Nephron progenitor cell (in vitro differentiated cells): ENCODE measurements around the gene NSUN4.

ENCODE experiments used
- DNase-seq: peaks from one replicate; pipeline ENCODE4 v3.0.0; 2021
- H3K27ac Mint-ChIP-seq: 2 replicates; pipeline ENCODE4 v1.8.0; 2021; ENCODE audit warnings: mild to moderate bottlenecking, moderate library complexity, mixed read lengths
- H3K27me3 Mint-ChIP-seq: 2 replicates; pipeline ENCODE4 v1.8.0; 2021; ENCODE audit warnings: mild to moderate bottlenecking, low read depth, mixed read lengths; ENCODE audit not compliant: poor library complexity
- H3K36me3 Mint-ChIP-seq: 2 replicates; pipeline ENCODE4 v1.8.0; 2021; ENCODE audit warnings: low read depth, mixed read lengths
- H3K4me1 Mint-ChIP-seq: 2 replicates; pipeline ENCODE4 v1.8.0; 2021; ENCODE audit warnings: mixed read lengths
- H3K4me3 Mint-ChIP-seq: 2 replicates; pipeline ENCODE4 v1.8.0; 2021; ENCODE audit warnings: mild to moderate bottlenecking, moderate library complexity, mixed read lengths
- H3K9me3 Mint-ChIP-seq: 2 replicates; pipeline ENCODE4 v1.8.0; 2021; ENCODE audit warnings: mild to moderate bottlenecking, moderate library complexity, mixed read lengths
- CTCF ChIP-seq: fragments of 200-600 bp; sonication (generic); IDR thresholded peaks from 2 replicates; pipeline ENCODE4 v1.5.0; 2021; ENCODE audit warnings: antibody characterized with exemption

NSUN4 gene

GRCh38 chr1:46407636-46408035 lies 67.0 kb downstream of the NSUN4 start:
- TF ChIP-seq CTCF, result no peak
- no peak overlapping the region for H3K27ac Mint-ChIP-seq
- no peaks in the 10 kb centered on the region for H3K9me3 Mint-ChIP-seq
- H3K4me1 Mint-ChIP-seq, result peaks cover 30% of the 10 kb centered on the region
- H3K4me3 Mint-ChIP-seq, result peak overlapping the region; percentile 48
- no peaks in the 10 kb centered on the region for H3K36me3 Mint-ChIP-seq
- no peak for DNase-seq
- peaks cover 13% of the 10 kb centered on the region for H3K27me3 Mint-ChIP-seq

- peaks cover 36% of the 10 kb centered on the region for H3K4me1 Mint-ChIP-seq
- H3K27ac Mint-ChIP-seq, result peak overlapping the region; percentile 39
- peaks cover 12% of the 10 kb centered on the region for H3K27me3 Mint-ChIP-seq
- H3K4me3 Mint-ChIP-seq, result no peak overlapping the region
- TF ChIP-seq CTCF, result no peak
- no peaks in the 10 kb centered on the region for H3K36me3 Mint-ChIP-seq
- no peak for DNase-seq
- H3K9me3 Mint-ChIP-seq, result no peaks in the 10 kb centered on the region
These were observed 67.9 kb downstream of the NSUN4 start for GRCh38 chr1:46408356-46409062.

GRCh38 chr1:46409063-46409372 lies 68.4 kb downstream of the NSUN4 start:
- no peak overlapping the region for H3K4me3 Mint-ChIP-seq
- no peak for TF ChIP-seq CTCF
- no peaks in the 10 kb centered on the region for H3K9me3 Mint-ChIP-seq
- no peak for DNase-seq
- peaks cover 9% of the 10 kb centered on the region for H3K27me3 Mint-ChIP-seq
- peaks cover 38% of the 10 kb centered on the region for H3K4me1 Mint-ChIP-seq
- H3K27ac Mint-ChIP-seq, result no peak overlapping the region
- H3K36me3 Mint-ChIP-seq, result no peaks in the 10 kb centered on the region

GRCh38 chr1:46410156-46411009 lies 69.8 kb downstream of the NSUN4 start:
- Mint-ChIP-seq H3K9me3 (no peaks in the 10 kb centered on the region), H3K27me3 (peaks cover 15% of the 10 kb centered on the region), H3K4me1 (peaks cover 39% of the 10 kb centered on the region), H3K4me3 (no peak overlapping the region), H3K36me3 (no peaks in the 10 kb centered on the region), H3K27ac (no peak overlapping the region)
- TF ChIP-seq CTCF, result no peak
- no peak for DNase-seq

GRCh38 chr1:46411010-46411405 lies 70.4 kb downstream of the NSUN4 start:
- peaks cover 39% of the 10 kb centered on the region for H3K4me1 Mint-ChIP-seq
- peaks cover 15% of the 10 kb centered on the region for H3K27me3 Mint-ChIP-seq
- H3K27ac Mint-ChIP-seq, result no peak overlapping the region
- H3K9me3 Mint-ChIP-seq, result no peaks in the 10 kb centered on the region
- no peak overlapping the region for H3K4me3 Mint-ChIP-seq
- no peak for DNase-seq
- no peak for TF ChIP-seq CTCF
- no peaks in the 10 kb centered on the region for H3K36me3 Mint-ChIP-seq
